OCI-LY7 (cell line): Measurements from ENCODE around the gene ALDH1A3. TPM values are rescaled to one million over a fixed set of nuclear protein-coding genes. Genes with fewer than 3 reads are reported as not detected.

Experiments used
- Bru-seq: library from RNA; stranded (reverse); fragments of 400-500 nt; gene quantifications from one replicate; lab custom pipeline; 2021; lab: Mats Ljungman, UMichigan
- BruChase-seq, 2 experiments: library from RNA; stranded (reverse); fragments of 400-500 nt; gene quantifications; one replicate each; lab custom pipeline; 2021; lab: Mats Ljungman, UMichigan
- BruUV-seq: library from RNA; stranded (reverse); fragments of 400-500 nt; replicated peaks from 2 replicates; lab custom pipeline; 2021; lab: Mats Ljungman, UMichigan
- CTCF ChIA-PET: fragments of 300-600 bp; sonication (Branson Sonifier 250); formaldehyde crosslinking; loops from one replicate; lab custom pipeline; 2022; ENCODE audit warnings: antibody characterized with exemption; ENCODE audit not compliant: unreplicated experiment; lab: Charles Lee
- POLR2A ChIA-PET: fragments of 300-600 bp; sonication (Branson Sonifier 250); formaldehyde crosslinking; loops from one replicate; lab custom pipeline; 2022; ENCODE audit warnings: antibody characterized with exemption; lab: Charles Lee
- DNase-seq: peaks from one replicate; pipeline ENCODE4 v3.0.0-alpha.2; 2015; ENCODE audit warnings: low spot score
- H2AFZ ChIP-seq: fragments of 200-600 bp; sonication (generic), shearing (Covaris generic); 2 replicates; pipeline ENCODE4 v1.6.1; 2014; ENCODE audit warnings: mild to moderate bottlenecking, antibody characterized with exemption, low read length, moderate library complexity
- H3K27ac ChIP-seq: fragments of 200-600 bp; sonication (generic); 2 replicates; pipeline ENCODE4 v1.5.1; 2014; ENCODE audit warnings: mixed run types, low read depth, mild to moderate bottlenecking, moderate library complexity, low read length, inconsistent platforms; ENCODE audit not compliant: poor library complexity, severe bottlenecking
- H3K36me3 ChIP-seq: fragments of 200-600 bp; sonication (generic); 2 replicates; pipeline ENCODE4 v1.6.1; 2014; ENCODE audit warnings: mild to moderate bottlenecking, antibody characterized with exemption, low read length, moderate library complexity, mixed read lengths; ENCODE audit not compliant: insufficient read depth
- H3K4me1 ChIP-seq: fragments of 200-600 bp; sonication (generic); 2 replicates; pipeline ENCODE4 v1.5.1; 2014; ENCODE audit warnings: mild to moderate bottlenecking, low read length; ENCODE audit not compliant: insufficient read depth, poor library complexity, severe bottlenecking
- H3K4me2 ChIP-seq: fragments of 200-600 bp; sonication (generic); 2 replicates; pipeline ENCODE4 v1.6.1; 2014; ENCODE audit warnings: mild to moderate bottlenecking, low read length
- H3K4me3 ChIP-seq: fragments of 200-600 bp; sonication (generic); 2 replicates; pipeline ENCODE4 v1.5.1; 2014; ENCODE audit warnings: mild to moderate bottlenecking, low read depth, low read length; ENCODE audit not compliant: poor library complexity, severe bottlenecking
- H3K79me2 ChIP-seq: fragments of 200-600 bp; sonication (generic); 2 replicates; pipeline ENCODE4 v1.6.1; 2016; ENCODE audit warnings: low read depth, mild to moderate bottlenecking, low read length, moderate library complexity, mixed read lengths; ENCODE audit not compliant: insufficient read depth
- H3K9me2 ChIP-seq: fragments of 200-600 bp; sonication (generic); 2 replicates; pipeline ENCODE4 v1.6.1; 2016; ENCODE audit warnings: mild to moderate bottlenecking, low read length, mixed read lengths; ENCODE audit not compliant: insufficient read depth
- H3K9me3 ChIP-seq: fragments of 200-600 bp; sonication (generic); 2 replicates; pipeline ENCODE4 v1.6.1; 2014; ENCODE audit warnings: mild to moderate bottlenecking, mixed run types, low read length, mixed read lengths
- H4K20me1 ChIP-seq: fragments of 200-600 bp; sonication (generic); 2 replicates; pipeline ENCODE4 v1.6.1; 2014; ENCODE audit warnings: mild to moderate bottlenecking, antibody characterized with exemption, low read length, moderate library complexity, mixed read lengths; ENCODE audit not compliant: insufficient read depth
- CTCF ChIP-seq: fragments of 200-600 bp; sonication (generic); conservative IDR thresholded peaks from 2 replicates; pipeline ENCODE4 v1.5.1; 2014; ENCODE audit warnings: mild to moderate bottlenecking, antibody characterized with exemption, low read length, moderate library complexity, mixed read lengths
- EZH2phosphoT487 ChIP-seq: fragments of 200-600 bp; sonication (generic); IDR thresholded peaks from 2 replicates; pipeline ENCODE4 v1.6.1; 2018; ENCODE audit warnings: low read depth, borderline replicate concordance, mild to moderate bottlenecking, mixed run types, antibody characterized with exemption, low read length, moderate library complexity, mixed read lengths
- intact Hi-C: fragments of 100-400 bp; cut with micrococcal nuclease; formaldehyde crosslinking; loops from one replicate; pipeline ENCODE4 v1.10.0; 2022; ENCODE audit not compliant: unreplicated experiment
- long read RNA-seq: library from polyadenylated mRNA; stranded (forward); transcript quantifications from one replicate; pipeline ENCODE4 v2.0.0, GENCODE V29; 2022
- total RNA-seq, 2 experiments: library from RNA; depleted of rRNA in 1 of 2; stranded (reverse); fragments of >200 nt in 1 of 2; shearing (Covaris generic) in 1 of 2; gene quantifications; 2 replicates each; pipeline ENCODE4 v1.2.3, GENCODE V29; 2014 to 2022

The ALDH1A3 gene
- total RNA-seq (2014; rRNA removed; shearing (Covaris generic)) (not detected in 2 replicates), total RNA-seq (2022) (not detected in 2 replicates), Bru-seq, nascent RNA (percentile 20 among the genes with signal in this experiment), BruChase-seq, experiment 1, labeled RNA remaining after a 6-hour chase (percentile 17 among the genes with signal in this experiment), BruChase-seq, experiment 2, labeled RNA remaining after a 2-hour chase (percentile 24 among the genes with signal in this experiment)
- long read RNA-seq, partial matches to known transcripts = 0 of 1 reads
- long read RNA-seq, other reads (novel, unspliced or antisense) = 1 of 1 reads

- BruUV-seq = no TSS peak
- TF ChIP-seq EZH2phosphoT487 (no peak), CTCF (no peak)
- no peaks in the 10 kb centered on the region for H3K9me3 ChIP-seq
- DNase-seq = no peak
- H4K20me1 ChIP-seq = no peaks in the 10 kb centered on the region
- ChIA-PET POLR2A (no interaction called here), CTCF (no interaction called here)
- H3K27ac ChIP-seq = no peak within 1 kb of the TSS
- no peak within 1 kb of the TSS for H3K4me2 ChIP-seq
- intact Hi-C loops = no loop called here
- H3K9me2 ChIP-seq = no peaks in the 10 kb centered on the region
- no peaks in the 10 kb centered on the region for H3K36me3 ChIP-seq
- H3K4me3 ChIP-seq = no peak within 1 kb of the TSS
- H3K79me2 ChIP-seq = no peaks in the 10 kb centered on the region
- no peaks in the 10 kb centered on the region for H3K4me1 ChIP-seq
- H2AFZ ChIP-seq = no peak within 1 kb of the TSS
These were observed at the start of gene ALDH1A3 for GRCh38 chr15:100879464-100880138. Gene ALDH1A3 (plus strand): TSS chr15:100879831. CDS start chr15:100879908, 77 bp downstream.

GRCh38 chr15:100831467-100831866 lies 48.2 kb upstream of the ALDH1A3 start:
- Histone ChIP-seq H4K20me1 (no peaks in the 10 kb centered on the region), H3K9me2 (no peaks in the 10 kb centered on the region), H2AFZ (no peak overlapping the region), H3K4me3 (no peak overlapping the region), H3K4me1 (peaks cover 16% of the 10 kb centered on the region), H3K27ac (no peak overlapping the region), H3K4me2 (no peak overlapping the region), H3K36me3 (no peaks in the 10 kb centered on the region), H3K79me2 (no peaks in the 10 kb centered on the region), H3K9me3 (no peaks in the 10 kb centered on the region)
- no peak for DNase-seq
- intact Hi-C loops = no loop called here
- TF ChIP-seq CTCF (no peak), EZH2phosphoT487 (no peak)
- BruUV-seq = no TSS peak
- CTCF ChIA-PET = no interaction called here
- POLR2A ChIA-PET = no interaction called here
